ENCODE data around the gene SNTB2.
A peak's percentile ranks its signal among the peaks of the same experiment; 100 is the strongest.
"Not testable (repeated sequence)": the region's sequence is repeated elsewhere in the genome, so short reads cannot be mapped to it uniquely, and the experiment has no call there.

Gene SNTB2

DNA sequence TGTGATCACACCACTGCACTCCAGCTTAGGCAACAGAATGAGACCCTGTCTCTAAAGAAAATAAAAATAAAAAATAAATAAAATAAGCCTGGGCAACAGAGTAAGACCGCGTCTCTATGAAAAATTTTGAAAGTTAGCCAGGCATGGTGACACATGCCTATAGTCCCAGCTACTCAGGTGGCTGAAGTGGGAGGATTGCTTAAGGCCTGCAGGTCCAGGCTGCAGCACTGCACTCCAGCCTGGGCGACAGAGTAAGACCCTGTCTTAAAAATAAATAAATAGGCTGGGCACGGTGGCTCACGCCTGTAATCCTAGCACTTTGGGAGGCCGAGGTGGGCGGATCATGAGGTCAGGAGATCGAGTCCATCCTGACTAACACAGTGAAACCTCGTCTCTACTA lies 104.7 kb downstream of the SNTB2 start:
- DNase-seq (ENCODE audit: low read depth) = not testable (repeated sequence)

DNA sequence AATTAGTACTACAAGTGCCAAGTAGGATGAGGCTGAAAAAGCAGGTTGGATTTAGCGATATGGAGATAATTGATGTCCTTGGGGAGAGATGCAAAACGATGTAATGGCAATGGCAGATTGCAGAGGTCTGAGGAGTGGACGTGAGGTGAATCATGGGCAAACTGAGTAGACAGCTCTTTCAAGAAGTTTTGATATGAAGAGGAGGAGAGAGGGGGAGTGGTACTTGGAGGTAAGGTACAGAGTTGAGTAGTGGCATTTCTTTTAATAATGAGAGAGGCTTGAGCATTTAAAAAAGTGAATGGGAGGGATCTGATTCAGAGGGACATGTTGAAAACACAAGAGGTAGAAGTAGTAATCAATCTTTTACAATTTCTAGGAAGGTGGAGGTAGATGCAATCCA lies 106.4 kb downstream of the SNTB2 start:
- DNase-seq (ENCODE audit: low read depth) = no peak

DNA sequence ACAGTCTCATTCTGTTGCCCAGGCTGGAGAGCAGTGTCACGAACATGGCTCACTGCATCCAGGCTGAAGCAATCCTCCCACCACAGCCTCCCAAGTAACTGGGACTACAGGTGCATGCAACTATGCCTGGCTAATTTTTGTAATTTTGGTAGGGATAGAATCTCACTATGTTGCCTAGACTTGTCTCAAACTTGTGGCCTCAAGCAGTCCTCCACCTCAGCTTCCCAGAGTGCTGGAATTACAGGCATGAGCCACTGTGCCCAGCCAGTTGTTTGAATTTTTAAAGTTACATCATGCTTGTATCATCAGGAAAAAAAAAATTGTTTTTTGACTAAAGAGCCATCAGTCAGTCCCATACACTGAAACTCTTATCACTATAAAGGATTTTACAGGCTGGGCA lies 107.1 kb downstream of the SNTB2 start:
- no peak for DNase-seq (ENCODE audit: low read depth)

DNA sequence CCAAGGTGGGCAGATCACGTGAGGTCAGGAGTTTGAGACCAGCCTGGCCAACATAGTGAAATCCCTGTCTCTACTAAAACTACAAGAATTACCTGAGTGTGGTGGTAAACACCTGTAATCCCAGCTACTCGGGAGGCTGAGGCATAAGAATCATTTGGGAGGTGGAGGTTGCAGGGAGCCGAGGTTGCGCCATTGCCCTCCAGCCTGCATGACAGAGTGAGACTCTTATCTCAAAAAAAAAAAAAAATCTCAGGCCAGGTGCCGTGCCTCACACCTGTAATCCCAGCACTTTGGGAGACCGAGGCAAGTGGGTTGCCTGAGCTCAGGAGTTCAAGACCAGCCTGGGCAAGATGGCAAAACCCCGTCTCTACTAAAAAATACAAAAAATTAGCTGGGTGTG lies 109.8 kb downstream of the SNTB2 start:
- not testable (repeated sequence) for DNase-seq (ENCODE audit: low read depth)

DNA sequence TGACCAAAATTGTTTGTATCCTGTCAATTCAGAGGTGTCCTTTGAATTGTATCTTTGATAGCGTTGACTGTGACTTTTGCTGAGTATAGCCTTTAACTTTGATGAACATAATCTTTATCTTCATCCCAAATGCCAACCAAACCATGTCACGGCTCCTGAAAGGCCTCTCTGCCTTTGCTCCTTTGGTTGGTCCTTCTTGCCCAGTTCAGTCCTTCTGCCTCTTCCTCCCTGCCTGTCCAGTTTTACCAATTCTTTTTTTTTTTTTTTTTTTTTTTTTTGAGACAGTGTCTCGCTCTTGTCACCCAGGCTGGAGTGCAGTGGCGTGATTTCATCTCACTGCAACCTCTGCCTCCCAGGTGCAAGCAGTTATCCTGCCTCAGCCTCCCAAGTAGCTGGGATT lies 111.3 kb downstream of the SNTB2 start:
- DNase-seq (ENCODE audit: low read depth) = no peak

DNA sequence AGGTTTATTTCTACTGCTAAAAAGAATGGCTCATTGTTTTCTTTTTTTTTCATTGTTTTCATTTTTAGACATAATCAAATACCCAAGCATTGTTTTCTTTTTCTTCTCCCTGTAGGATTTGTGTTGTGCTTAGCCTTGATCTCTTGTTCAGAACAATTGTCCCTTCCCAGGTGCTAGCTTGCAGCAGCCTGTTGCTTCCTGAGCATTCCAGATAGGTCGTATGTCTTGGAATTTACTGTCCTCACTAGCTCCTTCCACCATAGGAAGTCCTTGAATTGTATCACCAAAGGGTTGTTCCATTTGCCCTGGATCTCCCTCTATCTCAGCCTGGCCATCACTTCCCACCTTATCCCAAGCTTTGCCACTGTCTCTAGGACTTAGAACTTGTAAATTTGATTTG lies 114.2 kb downstream of the SNTB2 start:
- no peak for DNase-seq (ENCODE audit: low read depth)

DNA sequence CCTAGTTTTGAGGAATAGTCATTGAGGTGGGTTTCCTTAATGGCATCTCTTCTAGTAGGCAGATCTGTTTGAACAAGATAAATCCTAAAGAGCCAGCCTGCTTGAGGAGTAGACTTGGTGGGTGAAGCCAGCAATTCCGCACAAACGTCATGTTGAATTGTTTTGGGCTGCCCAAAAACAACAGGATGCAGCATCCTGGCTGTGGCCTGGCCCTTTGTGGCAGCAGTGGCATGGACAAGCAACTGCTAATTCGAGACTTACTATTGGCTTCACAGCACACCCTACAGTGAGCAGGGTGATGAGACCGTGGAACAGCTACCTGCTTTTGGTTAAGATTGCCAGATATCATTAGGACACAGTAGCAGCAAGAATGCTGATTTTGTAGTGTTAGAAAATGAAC lies 114.9 kb downstream of the SNTB2 start:
- DNase-seq (ENCODE audit: low read depth) = no peak

DNA sequence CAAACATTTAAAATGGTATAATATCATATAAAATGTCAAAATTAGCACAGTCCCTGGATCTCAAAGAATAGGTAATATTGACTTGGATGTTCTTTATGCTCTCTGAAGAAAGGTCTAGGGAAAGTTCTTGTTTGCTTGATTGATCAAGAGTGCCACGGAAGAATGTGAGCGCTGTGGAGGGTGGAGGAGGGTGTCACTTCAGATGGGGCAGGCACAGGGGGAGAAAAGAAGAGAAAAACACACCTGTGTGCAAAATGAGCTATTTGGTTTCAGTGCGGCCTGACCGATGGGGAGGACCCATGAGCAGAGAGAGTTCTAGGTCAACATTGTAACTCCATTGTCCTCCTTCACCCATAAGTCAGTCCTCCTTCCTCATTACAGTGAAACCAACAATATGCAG lies 115.3 kb downstream of the SNTB2 start:
- DNase-seq (ENCODE audit: low read depth) = no peak

DNA sequence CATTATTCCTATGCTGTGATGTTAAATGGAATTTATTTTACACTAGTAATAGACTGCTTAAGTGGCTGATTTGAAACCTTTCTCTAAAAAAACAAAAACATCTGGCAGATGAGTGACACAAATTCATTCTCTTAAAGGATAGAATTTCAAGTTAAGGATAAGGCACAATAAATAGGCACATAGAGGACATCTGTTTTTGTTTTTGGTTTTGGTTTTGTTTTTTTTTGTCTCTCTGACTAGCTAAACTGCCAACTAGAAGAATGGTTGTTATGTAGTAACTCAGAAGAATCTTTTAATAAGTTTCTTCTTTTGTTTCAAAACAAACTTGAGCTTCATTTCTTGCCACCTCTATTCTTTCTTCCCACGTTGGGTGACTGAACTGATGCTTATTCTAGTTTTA lies 119.1 kb downstream of the SNTB2 start:
- no peak for DNase-seq (ENCODE audit: low read depth)

DNA sequence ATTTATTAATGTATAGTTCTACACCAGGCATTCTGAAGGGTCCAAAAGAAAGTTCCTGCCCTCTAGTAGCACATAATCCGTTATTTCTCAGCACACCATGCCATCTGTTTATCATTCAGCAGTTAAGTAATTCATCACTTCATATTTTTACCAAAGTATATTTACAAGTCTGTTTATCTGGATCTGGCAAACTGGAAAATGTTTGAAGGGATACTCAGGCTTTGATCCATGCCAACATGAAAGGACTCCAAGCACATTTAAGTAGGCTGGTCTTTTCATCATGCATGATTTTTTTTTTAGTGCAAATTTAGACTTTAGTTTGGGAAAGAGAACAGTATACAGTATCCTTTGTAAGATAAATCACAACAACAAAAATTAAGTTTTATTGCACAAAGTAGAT lies 120.1 kb downstream of the SNTB2 start:
- no peak for DNase-seq (ENCODE audit: low read depth)

DNA sequence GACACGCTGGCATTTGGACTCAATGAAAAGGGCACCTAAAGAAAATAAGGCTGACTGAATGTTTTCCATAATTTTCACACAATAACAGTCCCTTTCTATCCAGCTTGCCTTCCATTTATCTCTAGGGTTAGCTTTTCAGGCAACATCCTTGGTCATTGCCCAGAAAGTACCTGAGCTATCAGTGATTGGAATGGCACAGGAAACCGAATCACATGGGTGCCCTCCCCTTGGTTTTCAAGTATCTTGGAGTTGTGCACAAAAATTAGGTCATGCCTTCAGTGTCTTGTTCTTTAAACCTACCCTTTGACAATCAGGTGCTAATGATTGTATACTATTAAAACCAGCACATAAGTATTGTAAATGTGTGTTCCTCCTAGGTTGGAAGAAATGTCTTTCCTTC lies 120.9 kb downstream of the SNTB2 start:
- DNase-seq (ENCODE audit: low read depth) = no peak

DNA sequence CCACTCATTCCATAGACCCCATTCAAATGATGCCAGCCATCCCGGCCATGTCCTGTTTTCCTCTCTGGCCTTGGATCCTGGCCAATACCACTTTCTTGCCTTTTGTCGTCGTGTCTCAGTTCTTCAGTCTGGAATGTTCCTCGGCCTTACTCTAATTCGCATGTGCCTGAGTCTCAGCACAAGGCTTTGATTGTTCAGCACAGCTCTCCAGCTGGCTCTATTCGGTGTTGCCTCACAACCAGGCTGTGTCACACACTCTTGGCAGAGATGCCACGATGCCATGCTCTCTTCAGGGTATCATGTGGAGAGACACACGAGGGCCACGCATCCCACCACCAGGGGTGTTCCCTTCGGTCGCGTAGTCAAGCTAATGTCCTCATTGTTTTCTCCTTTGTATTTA lies 122.4 kb downstream of the SNTB2 start:
- DNase-seq (ENCODE audit: low read depth) = no peak

DNA sequence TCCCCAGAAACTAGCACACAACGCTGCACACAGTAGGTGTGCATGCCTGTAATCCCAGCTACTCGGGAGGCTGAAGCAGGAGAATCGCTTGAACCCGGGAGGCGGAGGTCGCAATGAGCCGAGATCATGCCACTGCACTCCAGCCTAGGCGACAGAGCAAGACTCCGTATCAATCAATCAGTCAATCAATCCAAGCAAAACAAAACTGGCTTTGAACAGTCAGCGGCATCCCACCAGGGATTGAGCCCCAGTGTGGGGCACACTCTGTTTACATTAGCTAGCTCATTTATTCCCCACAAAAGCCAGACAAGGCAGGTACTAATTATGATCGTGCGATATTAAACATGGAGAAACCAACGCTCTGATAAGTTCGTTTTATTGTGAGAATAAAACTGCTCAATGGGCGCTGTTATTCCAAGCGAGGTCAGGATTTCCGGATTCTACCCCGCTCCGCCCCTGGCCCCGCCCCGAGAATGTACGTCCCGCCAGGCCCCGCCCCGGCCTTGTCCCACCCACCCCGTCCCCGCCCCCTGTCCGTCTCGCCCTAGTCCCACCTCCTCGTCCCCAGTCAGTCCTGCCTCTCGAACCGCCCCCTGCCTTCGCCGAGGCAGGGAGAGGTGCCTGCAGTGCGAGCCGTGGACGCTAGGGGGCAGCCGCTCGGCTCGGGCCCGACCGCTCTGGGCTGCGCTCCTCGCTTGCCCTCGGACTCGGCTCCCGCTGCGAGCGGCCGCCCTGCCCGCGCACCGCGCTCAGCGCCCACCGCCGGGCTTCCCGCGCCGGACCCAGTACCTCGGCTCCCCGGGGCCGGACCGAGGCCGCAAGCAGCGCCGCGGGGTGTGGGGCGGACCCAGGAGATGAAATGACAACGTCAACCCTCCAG lies 123.9 kb downstream of the SNTB2 start, which contains the start of gene VPS4A:
Gene VPS4A (plus strand): TSS at position 698 of the 880 bp plus-strand sequence. CDS start 162 bp downstream, at position 860.
- DNase-seq (ENCODE audit: low read depth) = peak; percentile 96

DNA sequence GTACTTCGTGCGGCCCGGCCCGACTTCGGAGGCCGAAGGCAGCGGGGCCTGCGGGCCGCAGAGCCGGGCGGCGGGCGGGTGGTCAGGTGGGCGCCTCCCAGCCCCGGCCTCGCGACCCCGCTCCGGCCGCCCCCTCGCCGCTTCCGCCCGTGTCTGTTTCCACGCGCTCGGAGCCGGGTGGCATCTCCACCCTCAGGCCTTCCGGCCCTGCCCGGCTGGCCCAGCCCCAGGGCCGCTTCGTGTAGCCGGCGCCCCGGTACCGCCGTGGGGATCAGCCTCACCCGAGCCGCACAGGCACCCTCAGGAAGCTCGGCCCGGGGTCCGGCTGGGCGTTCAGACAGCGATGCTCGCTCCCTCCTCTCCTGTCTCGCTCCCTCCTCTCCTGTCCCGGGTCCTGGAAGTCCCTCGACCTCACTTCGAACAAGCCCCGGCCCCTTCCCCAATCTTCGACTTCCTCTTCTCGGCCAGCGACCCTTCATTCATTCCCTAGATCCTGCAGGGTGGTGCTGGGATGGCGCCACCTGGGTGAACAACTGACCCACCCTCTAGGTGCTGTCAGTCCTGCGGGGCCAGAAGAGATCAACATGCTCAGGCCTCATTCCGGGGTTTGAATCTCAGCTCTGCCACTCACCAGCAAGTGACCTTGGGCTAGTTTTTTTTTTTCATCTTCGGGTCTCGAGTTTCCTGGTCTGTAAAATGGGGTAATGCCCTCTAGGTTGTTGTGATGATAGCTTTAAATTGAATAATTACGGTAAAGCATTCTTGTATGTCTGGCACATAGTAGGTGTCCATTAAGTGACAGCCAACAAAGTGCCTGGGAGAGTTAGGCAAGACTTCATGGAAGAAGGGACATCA lies 124.8 kb downstream of the SNTB2 start:
- no peak for DNase-seq (ENCODE audit: low read depth)

DNA sequence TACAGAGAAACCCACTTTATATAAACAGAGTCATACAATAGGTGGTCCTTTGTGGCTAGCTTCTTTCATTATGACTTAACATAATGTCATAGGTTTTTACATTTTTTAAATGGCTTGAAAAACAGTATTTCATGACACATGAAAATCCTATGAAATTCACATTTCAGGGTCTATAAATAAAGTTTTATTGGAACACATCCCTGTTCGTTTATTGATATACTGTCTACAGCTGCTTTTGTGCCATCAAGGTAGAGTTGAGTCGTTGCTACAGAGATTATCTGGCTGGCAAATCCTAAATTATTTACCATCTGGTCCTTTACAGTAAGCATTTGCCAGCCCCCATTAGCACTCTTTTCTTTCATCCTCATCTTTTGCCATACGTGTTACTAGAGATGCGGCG lies 126.5 kb downstream of the SNTB2 start:
- no peak for DNase-seq (ENCODE audit: low read depth)

DNA sequence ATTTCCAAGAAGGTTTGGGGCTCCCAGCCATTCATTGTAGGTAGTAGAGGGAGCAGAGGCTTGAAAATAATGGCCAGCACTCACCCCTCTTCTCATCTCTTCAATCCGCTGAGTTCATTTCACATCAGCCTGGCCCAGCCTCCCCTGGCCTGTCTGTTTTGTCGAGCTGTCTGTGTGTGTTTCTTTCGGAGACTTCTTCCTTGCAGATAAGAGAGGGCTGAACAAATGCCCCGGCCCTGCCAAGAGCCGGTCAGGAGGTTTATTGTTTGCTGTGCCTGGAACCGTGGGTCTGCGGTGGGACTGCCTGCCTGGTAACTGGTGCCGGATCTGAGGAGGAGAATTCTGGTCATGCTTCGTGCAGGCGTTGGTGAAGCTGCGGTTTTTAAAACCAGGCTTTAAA lies 127.6 kb downstream of the SNTB2 start:
- no peak for DNase-seq (ENCODE audit: low read depth)

DNA sequence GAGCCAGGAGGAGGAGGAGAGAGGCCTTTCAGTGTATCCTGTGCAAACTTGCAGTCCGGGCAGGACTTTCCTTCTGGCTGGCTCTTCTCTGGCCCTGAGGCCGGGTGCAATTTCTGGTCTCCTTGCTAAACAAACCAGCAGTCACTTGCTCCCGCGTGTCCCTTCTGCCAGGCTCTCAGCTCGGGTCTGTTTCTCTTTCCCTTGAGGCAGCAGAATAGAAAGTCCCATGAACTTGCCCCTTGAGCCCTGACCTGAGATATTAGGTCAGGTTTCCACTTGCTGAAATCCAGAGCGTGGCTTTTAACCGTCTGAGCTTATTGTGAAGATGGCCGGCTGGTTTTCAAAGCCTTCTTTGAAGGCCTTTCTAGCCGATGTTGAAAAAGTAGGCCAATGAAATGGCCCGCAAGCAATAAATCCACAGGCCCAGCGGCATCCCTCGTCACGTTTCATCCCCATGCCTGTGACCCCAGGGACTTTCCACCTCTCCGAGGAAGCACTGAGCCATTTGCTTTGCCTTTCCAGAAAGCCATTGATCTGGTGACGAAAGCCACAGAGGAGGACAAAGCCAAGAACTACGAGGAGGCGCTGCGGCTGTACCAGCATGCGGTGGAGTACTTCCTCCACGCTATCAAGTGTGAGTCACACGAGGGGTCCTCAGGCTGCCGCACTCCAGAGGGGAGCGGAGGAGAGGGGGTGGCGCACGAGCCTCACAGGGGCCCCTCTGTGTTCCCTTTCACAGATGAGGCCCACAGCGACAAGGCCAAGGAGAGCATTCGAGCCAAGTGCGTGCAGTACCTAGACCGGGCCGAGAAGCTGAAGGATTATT lies 128.7 kb downstream of the SNTB2 start:
- DNase-seq (ENCODE audit: low read depth) = no peak

DNA sequence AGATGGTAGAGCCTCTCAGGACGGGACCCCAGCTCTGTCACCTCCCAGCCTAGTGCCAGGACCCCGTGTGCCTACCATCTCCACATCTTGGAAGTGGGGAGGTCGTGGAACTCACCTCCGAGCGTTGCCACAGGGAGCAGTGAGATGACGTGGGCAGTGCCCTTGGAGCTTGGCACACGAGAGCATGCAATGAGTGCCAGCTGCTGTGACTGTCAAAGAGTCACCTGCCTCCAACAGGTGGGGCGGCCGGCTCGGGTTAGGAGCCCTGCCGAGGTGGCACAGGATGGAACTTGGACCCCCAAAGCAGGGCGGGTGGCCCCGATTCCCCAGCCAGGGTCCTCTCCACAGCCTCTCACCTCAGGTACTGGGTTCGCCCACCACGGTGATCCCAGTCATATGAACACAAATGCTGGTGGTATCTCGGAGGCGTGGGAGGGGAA lies 129.7 kb downstream of the SNTB2 start:
- no peak for DNase-seq (ENCODE audit: low read depth)

DNA sequence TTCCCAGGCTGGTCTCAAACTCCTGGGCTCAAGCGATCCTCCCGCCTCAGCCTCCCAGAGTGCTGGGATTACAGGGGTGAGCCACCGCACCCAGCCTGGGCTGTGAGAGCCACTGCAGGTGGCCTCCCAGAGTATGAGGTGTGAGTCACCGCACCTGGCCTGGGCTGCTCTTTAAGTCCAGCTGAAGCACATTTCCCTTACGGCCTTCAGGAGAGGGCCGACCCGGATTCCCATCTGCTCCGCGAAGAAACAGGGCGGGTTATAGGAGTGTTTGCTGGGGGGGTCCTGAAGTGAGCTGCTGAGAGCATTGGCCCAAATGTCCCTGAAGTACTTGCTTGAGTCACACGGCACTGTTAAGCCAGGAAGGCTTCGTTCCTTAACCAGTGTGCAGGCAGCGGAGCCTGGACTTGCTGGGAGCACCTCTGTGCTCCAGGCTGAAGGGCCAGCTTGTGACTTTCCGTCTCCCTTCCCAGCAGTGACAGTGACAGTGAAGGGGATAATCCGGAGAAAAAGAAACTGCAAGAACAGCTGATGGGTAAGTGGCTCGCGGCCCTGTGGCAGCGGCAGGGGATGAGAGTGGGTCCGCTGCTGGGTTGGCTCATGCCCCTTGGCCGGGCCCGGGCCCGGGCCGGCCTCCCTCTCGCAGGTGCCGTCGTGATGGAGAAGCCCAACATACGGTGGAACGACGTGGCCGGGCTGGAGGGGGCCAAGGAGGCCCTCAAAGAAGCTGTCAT lies 131.4 kb downstream of the SNTB2 start:
- no peak for DNase-seq (ENCODE audit: low read depth)

DNA sequence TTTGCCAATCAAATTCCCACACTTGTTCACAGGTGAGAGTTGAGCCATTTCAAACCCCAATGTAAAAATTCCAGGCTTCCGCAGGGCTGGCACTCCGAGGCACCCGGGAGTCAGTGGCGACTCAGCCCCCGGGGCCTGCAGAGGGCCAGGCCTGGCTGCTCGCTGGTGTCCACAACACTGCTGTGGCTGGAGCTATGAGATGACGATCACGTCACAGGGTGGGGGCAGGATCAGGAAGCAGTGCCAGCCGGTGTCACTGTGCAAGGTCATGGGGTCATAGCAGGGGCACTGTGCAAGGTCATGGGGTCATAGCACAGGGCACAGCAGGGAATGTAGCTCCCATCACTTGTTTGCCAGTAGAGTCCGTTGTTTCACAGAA lies 131.9 kb downstream of the SNTB2 start:
- DNase-seq (ENCODE audit: low read depth) = no peak

DNA sequence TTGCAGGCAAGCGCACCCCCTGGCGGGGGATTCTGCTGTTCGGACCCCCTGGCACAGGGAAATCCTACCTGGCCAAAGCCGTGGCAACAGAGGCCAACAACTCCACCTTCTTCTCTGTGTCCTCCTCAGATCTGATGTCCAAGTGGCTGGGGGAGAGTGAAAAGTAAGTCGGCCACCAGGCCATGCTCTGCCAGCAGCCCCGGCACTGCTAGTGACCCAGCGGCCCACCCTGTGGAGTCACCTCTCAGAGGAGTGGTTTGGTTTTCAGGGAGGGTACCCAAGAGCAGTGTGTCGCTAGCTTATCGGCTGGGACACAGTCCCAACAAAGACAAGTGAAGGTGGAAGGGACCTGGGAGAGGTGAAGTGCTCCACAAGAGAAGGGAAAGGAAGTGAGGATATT lies 132.4 kb downstream of the SNTB2 start:
- no peak for DNase-seq (ENCODE audit: low read depth)

All from fibroblast of the conjunctiva (primary cell).